Ovary (tissue), 9 donors: Measurements from ENCODE around the gene GHITM. TPM values are rescaled to one million over a fixed set of nuclear protein-coding genes. Genes with fewer than 3 reads are reported as not detected.

ENCODE experiments used
- DNase-seq, 5 donors: peaks; one replicate each; pipeline ENCODE4 v3.0.0-alpha.2; 2019 to 2020
- H3K27ac ChIP-seq, 2 donors: fragments of 200-600 bp; one replicate each; pipeline versions ENCODE4 v1.5.1 to v1.8.0; 2019 to 2022
- H3K27me3 ChIP-seq: fragments of 200-600 bp; one replicate; pipeline ENCODE4 v1.8.0; 2022
- H3K36me3 ChIP-seq: fragments of 200-600 bp; sonication (generic); one replicate; pipeline ENCODE4 v1.5.1; 2019
- H3K4me1 ChIP-seq: one replicate; pipeline ENCODE4 v1.8.1; 2013; ENCODE audit warnings: mild to moderate bottlenecking, moderate library complexity; ENCODE audit not compliant: insufficient read depth
- H3K4me3 ChIP-seq: fragments of 200-600 bp; sonication (generic); one replicate; pipeline ENCODE4 v1.5.1; 2017
- H3K9me3 ChIP-seq, 2 donors: fragments of 200-600 bp in 1 of 2; sonication (generic) in 1 of 2; one replicate each; pipeline versions ENCODE4 v1.5.1 to v1.8.1; 2013 to 2019; ENCODE audit warnings: mild to moderate bottlenecking in 1 of 2, moderate library complexity in 1 of 2
- CTCF ChIP-seq, 3 donors: fragments of 450-650 bp in 2 of 3; fragments of 200-600 bp in 1 of 3; IDR thresholded peaks; one replicate each; pipeline versions ENCODE4 v1.5.1 to v1.8.0; 2016 to 2022; ENCODE audit warnings: antibody characterized with exemption in 3 of 3, mild to moderate bottlenecking in 1 of 3
- EP300 ChIP-seq: sonication (generic); formaldehyde crosslinking; IDR thresholded peaks from one replicate; pipeline ENCODE4 v1.6.1; 2017; ENCODE audit warnings: antibody characterized with exemption
- POLR2A ChIP-seq: fragments of 450-650 bp; IDR thresholded peaks from one replicate; pipeline ENCODE4 v1.6.1; 2017; ENCODE audit warnings: antibody characterized with exemption, mild to moderate bottlenecking, moderate library complexity
- WGBS, 3 donors: extraction: QIAGEN DNeasy Blood & Tissue Kit in 1 of 3; methylation state at CpG; one replicate each; pipeline versions ENCODE4 v1.1.5 to v1.1.7; 2013 to 2017; 5-methylcytosine and 5-hydroxymethylcytosine counted together
- intact Hi-C, 4 donors: fragments of 100-400 bp; cut with DNase I; formaldehyde crosslinking; loops; one replicate each; pipeline versions ENCODE4 v1.11.0 to v1.15.1; 2022 to 2023
- polyA plus RNA-seq, 2 donors: library from polyadenylated mRNA; stranded (reverse); fragments of 200-250 nt in 1 of 2; fragments of 350-450 nt in 1 of 2; fragmentation: Illumina TruSeq in 1 of 2; extraction: RNeasy Lipid Tissue Mini Kit (QIAGEN cat#74804) in 1 of 2; gene quantifications; one replicate each; pipeline ENCODE4 v1.2.3, GENCODE V29; 2013 to 2014
- total RNA-seq, 7 donors: library from RNA; depleted of rRNA in 2 of 7; stranded (reverse); fragments of >200 nt in 2 of 7; fragmentation: NEBNext Ultra II Directional in 3 of 7; extraction: Animal tissue kit (Norgen Biotek cat#: 25700) in 3 of 7; gene quantifications; one replicate each; pipeline versions ENCODE4 v1.1.0 to v1.2.4, GENCODE V29; 2016 to 2023
- donor health status: DM: no; HTN: no; CAD: no; lungs with moderate emphysema.
- donor health status: DM: no; HTN: no; CAD: no.
- donor health status: Bipolar disorder and iron deficiency.
- donor health status: DM: yes; HTN: yes; CAD: no.
- donor health status: DM: no; HTN: no; CAD: no.
- donor health status: DM: yes; HTN: yes; CAD: no.

GHITM gene
- total and polyA plus RNA-seq, 9 donors = 82.5 to 190 (median 100) TPM

- Histone ChIP-seq H3K9me3 (no peaks in the 10 kb centered on the region), H3K27me3 (no peaks in the 10 kb centered on the region), H3K27ac (no peak overlapping the region), H3K4me3 (no peak overlapping the region), H3K36me3 (no peaks in the 10 kb centered on the region), H3K4me1 (no peaks in the 10 kb centered on the region)
- no peak for DNase-seq
- TF ChIP-seq CTCF (IDR thresholded peaks at IDR 0.05) = no peak
- no peak for TF ChIP-seq EP300
- TF ChIP-seq POLR2A = no peak
- 75 to 87% (median 84%) methylated on average over 5 of the region's 5 CpGs for WGBS, 3 donors
- intact Hi-C loops = no loop called here
These were observed 63.0 kb downstream of the GHITM start for GRCh38 chr10:84202349-84202748.

Other genes with a start within 250 kb of the GHITM start
- 1 to 10 TPM in 1 of 7 donors, under 1 TPM in 1, not detected in 5; 0.31 to 3.6 TPM for gene GPR15LG, start 34.3 kb downstream of the GHITM start, total RNA-seq
- gene GPR15LG, start 34.3 kb downstream of the GHITM start, polyA plus RNA-seq = not detected
- gene CDHR1, start 55.0 kb downstream of the GHITM start, total RNA-seq = 1 to 10 TPM in 1 of 7 donors, under 1 TPM in 6; 0.08 to 2.2 (median 0.69) TPM
- 1 to 10 TPM in 1 of 2 donors, under 1 TPM in 1; 0.17 to 2.1 TPM for gene CDHR1, start 55.0 kb downstream of the GHITM start, polyA plus RNA-seq
- gene LRIT2, start 86.0 kb downstream of the GHITM start, total RNA-seq = not detected
- not detected for gene LRIT2, start 86.0 kb downstream of the GHITM start, polyA plus RNA-seq
- not detected for gene LRIT1, start 102.0 kb downstream of the GHITM start, total RNA-seq
- gene LRIT1, start 102.0 kb downstream of the GHITM start, polyA plus RNA-seq = not detected
- not detected for gene RGR, start 105.5 kb downstream of the GHITM start, total RNA-seq
- not detected for gene RGR, start 105.5 kb downstream of the GHITM start, polyA plus RNA-seq
- gene CCSER2, start 189.1 kb downstream of the GHITM start, total RNA-seq = 10 to 100 TPM; 26.5 to 86.3 (median 51.5) TPM
- gene CCSER2, start 189.1 kb downstream of the GHITM start, polyA plus RNA-seq = 10 to 100 TPM; 12.2 to 32.2 TPM